Measurements from ENCODE around the gene GPR61.
A peak's percentile ranks its signal among the peaks of the same experiment; 100 is the strongest.

GPR61 gene

GRCh38 chr1:109548321-109549267 is 8.9 kb downstream of the GPR61 start, which contains the start of gene GNAI3 (continued):
- TF ChIP-seq GFI1B (tag by site-specific recombination; IDR thresholded peaks at IDR 0.05), result no peak
- no peak for TF ChIP-seq ZNF514 (tag by site-specific recombination; IDR thresholded peaks at IDR 0.05)
- TF ChIP-seq ZNF560 (tag by site-specific recombination; IDR thresholded peaks at IDR 0.05; ENCODE audit: borderline replicate concordance), result no peak
- TF ChIP-seq ZNF223 (tag by site-specific recombination; IDR thresholded peaks at IDR 0.05), result no peak
- TF ChIP-seq ZNF585B (tag by site-specific recombination; IDR thresholded peaks at IDR 0.05), result no peak
- no peak for TF ChIP-seq RBAK (tag by site-specific recombination; IDR thresholded peaks at IDR 0.05)
- peak; percentile 93 for TF ChIP-seq KLF9 (tag by site-specific recombination; IDR thresholded peaks at IDR 0.05; ENCODE audit: low read depth)
- no peak for TF ChIP-seq IKZF3 (tag by site-specific recombination; IDR thresholded peaks at IDR 0.05)
- 0 out of 2 replicates have a peak, but pooled peaks have one; percentile 19 for TF ChIP-seq YY2 (tag by site-specific recombination; IDR thresholded peaks at IDR 0.05)
- no peak for TF ChIP-seq ZSCAN4 (tag by site-specific recombination; IDR thresholded peaks at IDR 0.05)
- no peak for TF ChIP-seq ZNF416 (tag by site-specific recombination; IDR thresholded peaks at IDR 0.05)
- peak; percentile 72 for TF ChIP-seq ZNF692 (tag by site-specific recombination; IDR thresholded peaks at IDR 0.05)
- TF ChIP-seq ZBTB26 (tag by site-specific recombination; optimal IDR thresholded peaks at IDR 0.05), result peak; percentile 26
- no peak for TF ChIP-seq ZNF214 (tag by site-specific recombination; IDR thresholded peaks at IDR 0.05; ENCODE audit: borderline replicate concordance)
- peak; percentile 62 for TF ChIP-seq GLIS2 (tag by site-specific recombination; IDR thresholded peaks at IDR 0.05)
- TF ChIP-seq ZBTB49 (tag by site-specific recombination; IDR thresholded peaks at IDR 0.05; ENCODE audit: low read depth), result no peak
- TF ChIP-seq ZNF701 (tag by site-specific recombination; IDR thresholded peaks at IDR 0.05), result no peak
- no peak for TF ChIP-seq ZNF530 (tag by site-specific recombination; IDR thresholded peaks at IDR 0.05; ENCODE audit: low read depth)
- 0 out of 2 replicates have a peak, but pooled peaks have one; percentile 25 for TF ChIP-seq ZFHX2 (tag by site-specific recombination; conservative IDR thresholded peaks at IDR 0.05)
- peak; percentile 60 for TF ChIP-seq ZNF341 (tag by site-specific recombination; IDR thresholded peaks at IDR 0.05; ENCODE audit: low read depth)
- peak; percentile 95 for TF ChIP-seq ZNF629 (tag by site-specific recombination; IDR thresholded peaks at IDR 0.05)
- no peak for TF ChIP-seq ZNF580 (tag by site-specific recombination; IDR thresholded peaks at IDR 0.05)
- peak; percentile 51; the same call in 1 of the 2 replicates for TF ChIP-seq ZNF391 (tag by site-specific recombination; IDR thresholded peaks at IDR 0.05; ENCODE audit: borderline replicate concordance, low read depth)
- TF ChIP-seq KLF8 (tag by site-specific recombination; IDR thresholded peaks at IDR 0.05), result peak; percentile 91
- TF ChIP-seq ZNF221 (tag by site-specific recombination; IDR thresholded peaks at IDR 0.05; ENCODE audit: borderline replicate concordance), result no peak
- peak; percentile 98 for TF ChIP-seq KLF7 (tag by site-specific recombination; IDR thresholded peaks at IDR 0.05; ENCODE audit: borderline replicate concordance)
- TF ChIP-seq ZNF248 (tag by site-specific recombination; IDR thresholded peaks at IDR 0.05), result no peak
- TF ChIP-seq ZFP3 (tag by site-specific recombination; IDR thresholded peaks at IDR 0.05; ENCODE audit: low read depth), result no peak
- peak; percentile 85 for TF ChIP-seq ZNF10 (tag by site-specific recombination; IDR thresholded peaks at IDR 0.05)
- TF ChIP-seq ZNF654 (tag by site-specific recombination; IDR thresholded peaks at IDR 0.05; ENCODE audit: low read depth), result no peak
- TF ChIP-seq SALL2 (tag by site-specific recombination; IDR thresholded peaks at IDR 0.05; ENCODE audit: borderline replicate concordance), result no peak
- TF ChIP-seq ZNF26 (tag by site-specific recombination; IDR thresholded peaks at IDR 0.05), result no peak
